C4-2B (cell line): ENCODE data around the gene SERPINA6.

ENCODE experiments used
- CTCF ChIP-seq: fragments of 450-650 bp; conservative IDR thresholded peaks from 2 replicates; pipeline ENCODE4 v1.5.1; 2017; ENCODE audit warnings: mild to moderate bottlenecking
- ZFX ChIP-seq: fragments of 450-650 bp; IDR thresholded peaks from 2 replicates; pipeline ENCODE4 v1.6.1; 2017

- TF ChIP-seq CTCF (no peak), ZFX (no peak)
These were observed at the start of gene SERPINA6 for GRCh38 chr14:94322648-94323570.
